Ishikawa (cell line): ENCODE data around the gene RPTOR.

Experiments
- CEBPB ChIP-seq: IDR thresholded peaks from 2 replicates; pipeline ENCODE4 v1.6.1; 2012
- CREB1 ChIP-seq: IDR thresholded peaks from 2 replicates; pipeline ENCODE4 v1.6.1; 2012; ENCODE audit warnings: low read depth
- EGR1 ChIP-seq: IDR thresholded peaks from 2 replicates; pipeline ENCODE4 v1.6.1; 2012
- EP300 ChIP-seq: IDR thresholded peaks from 2 replicates; pipeline ENCODE4 v1.6.1; 2012; ENCODE audit warnings: borderline replicate concordance
- FOXM1 ChIP-seq: IDR thresholded peaks from 2 replicates; pipeline ENCODE4 v1.6.1; 2012; ENCODE audit warnings: low read depth, borderline replicate concordance
- NFIC ChIP-seq: IDR thresholded peaks from 2 replicates; pipeline ENCODE4 v1.6.1; 2012
- RAD21 ChIP-seq: IDR thresholded peaks from 2 replicates; pipeline ENCODE4 v1.6.1; 2012; ENCODE audit warnings: low read depth
- TAF1 ChIP-seq: IDR thresholded peaks from 2 replicates; pipeline ENCODE4 v1.6.1; 2012; ENCODE audit warnings: low read depth, mild to moderate bottlenecking
- TCF12 ChIP-seq: IDR thresholded peaks from 2 replicates; pipeline ENCODE4 v1.6.1; 2012; ENCODE audit warnings: low read depth
- TEAD4 ChIP-seq: IDR thresholded peaks from 2 replicates; pipeline ENCODE4 v1.6.1; 2012
- YY1 ChIP-seq: IDR thresholded peaks from 2 replicates; pipeline ENCODE4 v1.6.1; 2012; ENCODE audit warnings: low read depth
- ZBTB7A ChIP-seq: IDR thresholded peaks from 2 replicates; pipeline ENCODE4 v1.6.1; 2012; ENCODE audit warnings: low read depth
- TF ChIP-seq, protein P1 (sequence below): IDR thresholded peaks from 2 replicates; pipeline ENCODE4 v1.6.1; 2012
- TF ChIP-seq, protein P2 (sequence below): IDR thresholded peaks from 2 replicates; pipeline ENCODE4 v1.6.1; 2012
- TF ChIP-seq, protein P3 (sequence below): IDR thresholded peaks from 2 replicates; pipeline ENCODE4 v1.6.1; 2012; ENCODE audit warnings: low read depth, mild to moderate bottlenecking

Gene RPTOR

DNA sequence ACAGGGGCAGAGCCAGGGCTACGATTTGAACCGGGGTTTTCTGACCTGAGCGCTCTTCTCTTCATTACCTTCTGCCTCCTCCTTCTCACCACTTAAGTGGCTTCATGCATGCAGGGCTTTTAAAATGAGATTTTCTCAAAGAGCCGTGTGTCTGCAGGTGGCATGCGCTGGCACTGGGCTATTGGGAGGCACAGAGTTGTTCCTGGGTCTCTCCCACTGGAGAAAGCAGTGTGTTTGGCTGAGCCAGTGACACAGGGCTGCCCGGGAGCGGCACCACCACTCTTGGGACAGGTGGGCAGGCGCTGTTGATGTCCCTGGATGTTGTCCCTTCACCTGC lies 228.2 kb downstream of the RPTOR start:
- no peak for TF ChIP-seq CREB1
- TF ChIP-seq YY1, result no peak
- TF ChIP-seq, protein P1, sequence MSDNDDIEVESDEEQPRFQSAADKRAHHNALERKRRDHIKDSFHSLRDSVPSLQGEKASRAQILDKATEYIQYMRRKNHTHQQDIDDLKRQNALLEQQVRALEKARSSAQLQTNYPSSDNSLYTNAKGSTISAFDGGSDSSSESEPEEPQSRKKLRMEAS, result no peak
- no peak for TF ChIP-seq NFIC
- TF ChIP-seq FOXM1, result no peak
- no peak for TF ChIP-seq TEAD4
- TF ChIP-seq, protein P2, sequence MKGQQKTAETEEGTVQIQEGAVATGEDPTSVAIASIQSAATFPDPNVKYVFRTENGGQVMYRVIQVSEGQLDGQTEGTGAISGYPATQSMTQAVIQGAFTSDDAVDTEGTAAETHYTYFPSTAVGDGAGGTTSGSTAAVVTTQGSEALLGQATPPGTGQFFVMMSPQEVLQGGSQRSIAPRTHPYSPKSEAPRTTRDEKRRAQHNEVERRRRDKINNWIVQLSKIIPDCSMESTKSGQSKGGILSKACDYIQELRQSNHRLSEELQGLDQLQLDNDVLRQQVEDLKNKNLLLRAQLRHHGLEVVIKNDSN, result no peak
- no peak for TF ChIP-seq EGR1
- no peak for TF ChIP-seq TCF12
- TF ChIP-seq, protein P3, sequence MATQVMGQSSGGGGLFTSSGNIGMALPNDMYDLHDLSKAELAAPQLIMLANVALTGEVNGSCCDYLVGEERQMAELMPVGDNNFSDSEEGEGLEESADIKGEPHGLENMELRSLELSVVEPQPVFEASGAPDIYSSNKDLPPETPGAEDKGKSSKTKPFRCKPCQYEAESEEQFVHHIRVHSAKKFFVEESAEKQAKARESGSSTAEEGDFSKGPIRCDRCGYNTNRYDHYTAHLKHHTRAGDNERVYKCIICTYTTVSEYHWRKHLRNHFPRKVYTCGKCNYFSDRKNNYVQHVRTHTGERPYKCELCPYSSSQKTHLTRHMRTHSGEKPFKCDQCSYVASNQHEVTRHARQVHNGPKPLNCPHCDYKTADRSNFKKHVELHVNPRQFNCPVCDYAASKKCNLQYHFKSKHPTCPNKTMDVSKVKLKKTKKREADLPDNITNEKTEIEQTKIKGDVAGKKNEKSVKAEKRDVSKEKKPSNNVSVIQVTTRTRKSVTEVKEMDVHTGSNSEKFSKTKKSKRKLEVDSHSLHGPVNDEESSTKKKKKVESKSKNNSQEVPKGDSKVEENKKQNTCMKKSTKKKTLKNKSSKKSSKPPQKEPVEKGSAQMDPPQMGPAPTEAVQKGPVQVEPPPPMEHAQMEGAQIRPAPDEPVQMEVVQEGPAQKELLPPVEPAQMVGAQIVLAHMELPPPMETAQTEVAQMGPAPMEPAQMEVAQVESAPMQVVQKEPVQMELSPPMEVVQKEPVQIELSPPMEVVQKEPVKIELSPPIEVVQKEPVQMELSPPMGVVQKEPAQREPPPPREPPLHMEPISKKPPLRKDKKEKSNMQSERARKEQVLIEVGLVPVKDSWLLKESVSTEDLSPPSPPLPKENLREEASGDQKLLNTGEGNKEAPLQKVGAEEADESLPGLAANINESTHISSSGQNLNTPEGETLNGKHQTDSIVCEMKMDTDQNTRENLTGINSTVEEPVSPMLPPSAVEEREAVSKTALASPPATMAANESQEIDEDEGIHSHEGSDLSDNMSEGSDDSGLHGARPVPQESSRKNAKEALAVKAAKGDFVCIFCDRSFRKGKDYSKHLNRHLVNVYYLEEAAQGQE, result no peak
- no peak for TF ChIP-seq ZBTB7A
- TF ChIP-seq EP300, result no peak
- TF ChIP-seq CEBPB, result no peak
- no peak for TF ChIP-seq TAF1
- TF ChIP-seq RAD21, result no peak

DNA sequence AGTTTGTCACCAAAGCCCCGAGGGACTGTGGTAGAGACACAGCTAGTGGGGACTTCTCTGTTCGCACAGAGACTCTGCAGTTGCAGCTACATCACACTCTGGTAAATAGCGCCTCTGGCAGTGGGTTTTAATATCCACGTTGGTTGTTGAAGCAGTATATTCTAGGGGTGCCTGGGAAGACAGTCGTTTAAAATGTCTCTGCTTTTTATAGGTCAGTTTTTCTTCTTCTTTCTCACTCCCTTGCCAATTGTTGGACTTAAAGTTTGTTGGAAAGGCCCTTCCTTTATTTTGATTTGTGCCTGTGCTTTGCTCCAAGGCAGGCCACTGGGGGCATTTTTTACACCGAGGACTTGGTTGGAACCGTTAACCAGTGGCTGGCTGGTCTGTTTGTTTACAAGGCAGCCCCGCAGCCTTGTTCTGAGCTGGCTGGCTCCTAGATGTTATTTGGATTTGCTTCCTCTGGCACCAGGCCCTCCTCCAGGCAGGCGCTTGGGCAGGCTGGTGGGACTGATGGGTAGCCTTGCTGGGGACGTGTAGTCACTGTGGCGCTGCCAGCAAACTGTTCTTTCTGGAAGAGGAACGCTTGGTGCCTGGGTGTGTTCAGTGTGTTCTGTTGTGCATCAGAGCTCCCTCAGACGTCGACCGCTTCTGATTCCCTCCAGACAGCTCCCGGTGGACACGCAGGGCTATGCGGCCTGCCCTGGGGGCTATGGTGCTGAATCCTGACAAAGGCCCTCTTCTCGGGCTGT lies 228.8 kb downstream of the RPTOR start:
- no peak for TF ChIP-seq TEAD4
- TF ChIP-seq, protein P3, result no peak
- TF ChIP-seq NFIC, result no peak
- TF ChIP-seq ZBTB7A, result no peak
- no peak for TF ChIP-seq YY1
- TF ChIP-seq, protein P1, result no peak
- TF ChIP-seq RAD21, result no peak
- no peak for TF ChIP-seq TCF12
- TF ChIP-seq TAF1, result no peak
- TF ChIP-seq, protein P2, result no peak
- TF ChIP-seq CREB1, result no peak
- no peak for TF ChIP-seq EGR1
- TF ChIP-seq FOXM1, result no peak
- no peak for TF ChIP-seq CEBPB

DNA sequence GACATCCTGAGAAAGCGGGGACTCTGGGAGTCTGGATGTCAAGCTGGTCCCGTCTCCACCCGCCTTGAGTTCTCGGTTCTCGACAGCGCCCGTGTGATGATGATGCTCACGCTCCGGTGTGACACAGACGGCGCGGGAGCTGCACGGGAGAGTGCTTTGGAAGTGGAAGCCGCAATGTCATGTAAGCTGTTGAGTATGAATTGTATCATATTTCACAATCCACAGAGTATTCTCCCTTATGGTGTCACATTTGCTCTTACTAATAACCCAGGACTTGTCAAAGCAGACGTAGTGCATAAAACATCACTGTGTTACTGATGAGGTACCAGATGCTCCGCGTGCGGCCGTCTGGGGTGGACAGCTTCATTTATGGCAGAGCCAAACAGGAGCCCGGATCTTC lies 229.5 kb downstream of the RPTOR start:
- TF ChIP-seq, protein P3, result no peak
- TF ChIP-seq TCF12 (no peak), EP300 (no peak), FOXM1 (no peak), YY1 (no peak), TEAD4 (no peak), TAF1 (no peak), CREB1 (no peak), ZBTB7A (no peak), NFIC (no peak)
- TF ChIP-seq, protein P2, result no peak

DNA sequence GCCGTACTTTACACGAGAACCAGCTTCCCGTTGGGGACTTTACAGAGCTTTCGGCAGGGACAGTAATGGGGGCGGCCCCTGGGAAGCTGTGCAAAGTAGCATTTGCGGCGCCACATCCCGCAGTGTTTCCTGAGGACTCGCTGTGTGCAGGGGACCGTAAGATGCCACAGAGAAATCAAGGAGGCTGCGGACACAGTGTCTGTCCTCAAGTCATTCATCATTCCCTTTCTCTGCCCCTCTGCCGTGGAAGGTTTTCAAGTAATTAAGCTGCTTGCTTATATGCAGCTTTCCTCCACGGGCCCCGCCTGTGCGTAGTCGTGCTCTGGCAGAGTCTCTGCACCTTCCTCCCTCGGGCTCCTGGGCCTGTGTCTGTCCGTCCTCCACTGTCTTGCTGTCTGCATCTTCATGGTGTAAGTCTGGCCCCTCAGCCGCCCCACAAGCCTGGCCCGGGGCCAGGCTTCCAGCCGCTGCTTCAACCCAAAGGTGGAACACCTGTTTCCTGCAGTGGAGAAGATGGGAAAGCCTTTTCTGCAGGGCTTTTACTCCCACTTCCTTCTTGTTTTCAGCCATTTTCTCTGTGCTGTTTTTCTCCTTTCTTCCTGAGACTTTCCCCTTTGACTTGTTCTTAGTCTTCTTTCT lies 230.1 kb downstream of the RPTOR start:
- TF ChIP-seq RAD21 (no peak), EP300 (no peak), NFIC (no peak), FOXM1 (no peak), YY1 (no peak), CREB1 (no peak), TAF1 (no peak), TCF12 (no peak), ZBTB7A (no peak), TEAD4 (no peak), CEBPB (no peak), EGR1 (no peak)
- TF ChIP-seq, protein P2, result no peak
- TF ChIP-seq, protein P3, result no peak
- TF ChIP-seq, protein P1, result no peak
